ENCODE results near the gene THUMPD1.
"Not testable (repeated sequence)": the region's sequence is repeated elsewhere in the genome, so short reads cannot be mapped to it uniquely, and the experiment has no call there.

THUMPD1 gene

GRCh38 chr16:20741554-20742285 is at the start of gene THUMPD1:
THUMPD1 (minus strand) TSS chr16:20741818; CDS start chr16:20741739, 79 bp downstream.
- DNase-seq (ENCODE audit: low read depth): peak; percentile 87

GRCh38 chr16:20789130-20789529 is 47.5 kb upstream of the THUMPD1 start:
- DNase-seq (ENCODE audit: low read depth): no peak

GRCh38 chr16:20784204-20784603 is 42.6 kb upstream of the THUMPD1 start:
- DNase-seq (ENCODE audit: low read depth): no peak

GRCh38 chr16:20782470-20782869 is 40.9 kb upstream of the THUMPD1 start:
- no peak for DNase-seq (ENCODE audit: low read depth)

- no peak for DNase-seq (ENCODE audit: low read depth)
Measured at GRCh38 chr16:20781697-20782096, 40.1 kb upstream of the THUMPD1 start.

GRCh38 chr16:20774703-20775362 is 33.2 kb upstream of the THUMPD1 start:
- DNase-seq (ENCODE audit: low read depth): peak; percentile 47

- DNase-seq (ENCODE audit: low read depth): no peak
Measured at GRCh38 chr16:20773679-20774078, 32.1 kb upstream of the THUMPD1 start.

GRCh38 chr16:20768818-20769217 is 27.2 kb upstream of the THUMPD1 start:
- no peak for DNase-seq (ENCODE audit: low read depth)

GRCh38 chr16:20768121-20768520 is 26.5 kb upstream of the THUMPD1 start:
- DNase-seq (ENCODE audit: low read depth): no peak

GRCh38 chr16:20767577-20767976 is 26.0 kb upstream of the THUMPD1 start:
- DNase-seq (ENCODE audit: low read depth): no peak

GRCh38 chr16:20766294-20766693 is 24.7 kb upstream of the THUMPD1 start:
- no peak for DNase-seq (ENCODE audit: low read depth)

- no peak for DNase-seq (ENCODE audit: low read depth)
Measured at GRCh38 chr16:20765732-20766131, 24.1 kb upstream of the THUMPD1 start.

GRCh38 chr16:20764448-20764847 is 22.8 kb upstream of the THUMPD1 start:
- DNase-seq (ENCODE audit: low read depth): not testable (repeated sequence)

- peak; percentile 76 for DNase-seq (ENCODE audit: low read depth)
Measured at GRCh38 chr16:20763461-20764232, 22.0 kb upstream of the THUMPD1 start, which contains the start of gene ACSM3. ACSM3 (plus strand) TSS chr16:20764014; CDS start chr16:20770035, 6,021 bp downstream.

GRCh38 chr16:20762404-20763123 is 20.9 kb upstream of the THUMPD1 start:
- no peak for DNase-seq (ENCODE audit: low read depth)

- DNase-seq (ENCODE audit: low read depth): no peak
Measured at GRCh38 chr16:20761175-20761574, 19.6 kb upstream of the THUMPD1 start.

GRCh38 chr16:20760346-20760745 is 18.7 kb upstream of the THUMPD1 start:
- no peak for DNase-seq (ENCODE audit: low read depth)

GRCh38 chr16:20755799-20756198 is 14.2 kb upstream of the THUMPD1 start:
- not testable (repeated sequence) for DNase-seq (ENCODE audit: low read depth)

- DNase-seq (ENCODE audit: low read depth): no peak
Measured at GRCh38 chr16:20755238-20755637, 13.6 kb upstream of the THUMPD1 start.

GRCh38 chr16:20753727-20754126 is 12.1 kb upstream of the THUMPD1 start:
- no peak for DNase-seq (ENCODE audit: low read depth)

GRCh38 chr16:20750558-20750957 is 8.9 kb upstream of the THUMPD1 start:
- no peak for DNase-seq (ENCODE audit: low read depth)

- DNase-seq (ENCODE audit: low read depth): no peak
Measured at GRCh38 chr16:20749474-20749873, 7.9 kb upstream of the THUMPD1 start.

All from CMK (cell line).